ENCODE results near the gene ADCY3.

ADCY3 gene

DNA sequence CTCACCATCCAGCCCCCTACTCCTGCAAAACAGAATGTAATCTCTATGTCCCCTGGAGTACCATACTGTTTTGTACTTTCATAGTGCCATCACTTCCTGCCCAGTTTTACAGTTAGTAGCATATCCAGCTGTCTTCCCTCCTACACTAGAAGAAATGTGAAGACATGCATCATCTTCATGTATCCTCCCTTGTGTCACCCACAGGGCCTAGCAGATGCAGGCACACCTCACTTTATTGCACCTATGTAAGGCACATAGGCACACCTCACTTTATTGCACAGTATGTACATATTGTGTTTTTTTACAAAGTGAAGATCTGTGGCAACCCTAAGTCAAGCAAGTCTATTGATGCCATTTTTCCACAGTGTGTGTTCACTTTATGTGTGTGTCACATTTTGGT lies 39.7 kb upstream of the ADCY3 start:
- TF ChIP-seq, protein P1, sequence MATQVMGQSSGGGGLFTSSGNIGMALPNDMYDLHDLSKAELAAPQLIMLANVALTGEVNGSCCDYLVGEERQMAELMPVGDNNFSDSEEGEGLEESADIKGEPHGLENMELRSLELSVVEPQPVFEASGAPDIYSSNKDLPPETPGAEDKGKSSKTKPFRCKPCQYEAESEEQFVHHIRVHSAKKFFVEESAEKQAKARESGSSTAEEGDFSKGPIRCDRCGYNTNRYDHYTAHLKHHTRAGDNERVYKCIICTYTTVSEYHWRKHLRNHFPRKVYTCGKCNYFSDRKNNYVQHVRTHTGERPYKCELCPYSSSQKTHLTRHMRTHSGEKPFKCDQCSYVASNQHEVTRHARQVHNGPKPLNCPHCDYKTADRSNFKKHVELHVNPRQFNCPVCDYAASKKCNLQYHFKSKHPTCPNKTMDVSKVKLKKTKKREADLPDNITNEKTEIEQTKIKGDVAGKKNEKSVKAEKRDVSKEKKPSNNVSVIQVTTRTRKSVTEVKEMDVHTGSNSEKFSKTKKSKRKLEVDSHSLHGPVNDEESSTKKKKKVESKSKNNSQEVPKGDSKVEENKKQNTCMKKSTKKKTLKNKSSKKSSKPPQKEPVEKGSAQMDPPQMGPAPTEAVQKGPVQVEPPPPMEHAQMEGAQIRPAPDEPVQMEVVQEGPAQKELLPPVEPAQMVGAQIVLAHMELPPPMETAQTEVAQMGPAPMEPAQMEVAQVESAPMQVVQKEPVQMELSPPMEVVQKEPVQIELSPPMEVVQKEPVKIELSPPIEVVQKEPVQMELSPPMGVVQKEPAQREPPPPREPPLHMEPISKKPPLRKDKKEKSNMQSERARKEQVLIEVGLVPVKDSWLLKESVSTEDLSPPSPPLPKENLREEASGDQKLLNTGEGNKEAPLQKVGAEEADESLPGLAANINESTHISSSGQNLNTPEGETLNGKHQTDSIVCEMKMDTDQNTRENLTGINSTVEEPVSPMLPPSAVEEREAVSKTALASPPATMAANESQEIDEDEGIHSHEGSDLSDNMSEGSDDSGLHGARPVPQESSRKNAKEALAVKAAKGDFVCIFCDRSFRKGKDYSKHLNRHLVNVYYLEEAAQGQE (IDR thresholded peaks at IDR 0.05; ENCODE audit: low read depth) = no peak
- TF ChIP-seq, protein P2, sequence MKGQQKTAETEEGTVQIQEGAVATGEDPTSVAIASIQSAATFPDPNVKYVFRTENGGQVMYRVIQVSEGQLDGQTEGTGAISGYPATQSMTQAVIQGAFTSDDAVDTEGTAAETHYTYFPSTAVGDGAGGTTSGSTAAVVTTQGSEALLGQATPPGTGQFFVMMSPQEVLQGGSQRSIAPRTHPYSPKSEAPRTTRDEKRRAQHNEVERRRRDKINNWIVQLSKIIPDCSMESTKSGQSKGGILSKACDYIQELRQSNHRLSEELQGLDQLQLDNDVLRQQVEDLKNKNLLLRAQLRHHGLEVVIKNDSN (IDR thresholded peaks at IDR 0.05) = no peak
- TF ChIP-seq EP300 (IDR thresholded peaks at IDR 0.05; ENCODE audit: borderline replicate concordance) = no peak
- no peak for TF ChIP-seq ZBTB7A (IDR thresholded peaks at IDR 0.05; ENCODE audit: low read depth)
- no peak for TF ChIP-seq TCF12 (IDR thresholded peaks at IDR 0.05; ENCODE audit: low read depth)
- TF ChIP-seq TEAD4 (IDR thresholded peaks at IDR 0.05) = no peak
- no peak for TF ChIP-seq TAF1 (IDR thresholded peaks at IDR 0.05; ENCODE audit: low read depth)
- TF ChIP-seq CREB1 (IDR thresholded peaks at IDR 0.05; ENCODE audit: low read depth) = no peak
- TF ChIP-seq NFIC (IDR thresholded peaks at IDR 0.05) = no peak

GRCh38 chr2:24958411-24958935 lies 38.4 kb upstream of the ADCY3 start:
- TF ChIP-seq CREB1 (IDR thresholded peaks at IDR 0.05; ENCODE audit: low read depth) (no peak), TAF1 (IDR thresholded peaks at IDR 0.05; ENCODE audit: low read depth) (no peak), RAD21 (IDR thresholded peaks at IDR 0.05; ENCODE audit: low read depth) (no peak), NFIC (IDR thresholded peaks at IDR 0.05) (no peak), TEAD4 (IDR thresholded peaks at IDR 0.05) (no peak), FOXM1 (IDR thresholded peaks at IDR 0.05; ENCODE audit: borderline replicate concordance, low read depth) (no peak), YY1 (IDR thresholded peaks at IDR 0.05; ENCODE audit: low read depth) (no peak), MAX (IDR thresholded peaks at IDR 0.05) (no peak), ZBTB7A (IDR thresholded peaks at IDR 0.05; ENCODE audit: low read depth) (no peak)

DNA sequence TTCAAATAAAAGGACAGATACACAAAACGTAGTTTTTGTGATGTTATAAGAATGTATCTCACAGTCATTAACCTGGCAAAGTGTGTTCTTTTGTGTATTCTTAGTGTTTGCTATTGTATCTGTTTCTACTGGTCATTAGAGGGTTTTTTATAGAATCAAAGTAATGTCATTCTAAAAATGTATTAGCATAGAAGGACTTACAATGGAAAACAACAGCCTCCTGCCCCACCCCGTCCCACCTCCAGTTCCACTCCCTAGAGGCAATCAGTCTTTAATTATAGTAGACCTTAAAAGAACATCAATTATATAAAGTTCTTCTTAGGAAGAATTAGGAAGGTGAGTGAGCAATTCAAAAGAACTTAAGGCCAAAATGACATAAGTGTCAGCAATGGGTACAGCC lies 37.9 kb upstream of the ADCY3 start:
- TF ChIP-seq RAD21 (IDR thresholded peaks at IDR 0.05; ENCODE audit: low read depth) (no peak), YY1 (IDR thresholded peaks at IDR 0.05; ENCODE audit: low read depth) (no peak), TCF12 (IDR thresholded peaks at IDR 0.05; ENCODE audit: low read depth) (no peak), TAF1 (IDR thresholded peaks at IDR 0.05; ENCODE audit: low read depth) (no peak), EP300 (IDR thresholded peaks at IDR 0.05; ENCODE audit: borderline replicate concordance) (no peak), CREB1 (IDR thresholded peaks at IDR 0.05; ENCODE audit: low read depth) (no peak), TEAD4 (IDR thresholded peaks at IDR 0.05) (no peak), ZBTB7A (IDR thresholded peaks at IDR 0.05; ENCODE audit: low read depth) (no peak), CEBPB (IDR thresholded peaks at IDR 0.05) (no peak), MAX (IDR thresholded peaks at IDR 0.05) (no peak), NFIC (IDR thresholded peaks at IDR 0.05) (no peak), EGR1 (IDR thresholded peaks at IDR 0.05) (no peak), FOXM1 (IDR thresholded peaks at IDR 0.05; ENCODE audit: borderline replicate concordance, low read depth) (no peak)
- TF ChIP-seq, protein P1 (IDR thresholded peaks at IDR 0.05; ENCODE audit: low read depth) = no peak
- TF ChIP-seq, protein P2 (IDR thresholded peaks at IDR 0.05) = no peak

GRCh38 chr2:24957221-24957620 lies 37.2 kb upstream of the ADCY3 start:
- TF ChIP-seq MAX (IDR thresholded peaks at IDR 0.05) = no peak
- TF ChIP-seq TEAD4 (IDR thresholded peaks at IDR 0.05) = no peak
- no peak for TF ChIP-seq NFIC (IDR thresholded peaks at IDR 0.05)
- TF ChIP-seq CEBPB (IDR thresholded peaks at IDR 0.05) = no peak
- TF ChIP-seq ZBTB7A (IDR thresholded peaks at IDR 0.05; ENCODE audit: low read depth) = no peak
- no peak for TF ChIP-seq CREB1 (IDR thresholded peaks at IDR 0.05; ENCODE audit: low read depth)
- no peak for TF ChIP-seq TAF1 (IDR thresholded peaks at IDR 0.05; ENCODE audit: low read depth)

GRCh38 chr2:24955921-24956320 lies 35.9 kb upstream of the ADCY3 start:
- TF ChIP-seq EGR1 (IDR thresholded peaks at IDR 0.05) = no peak
- TF ChIP-seq CREB1 (IDR thresholded peaks at IDR 0.05; ENCODE audit: low read depth) = no peak
- no peak for TF ChIP-seq RAD21 (IDR thresholded peaks at IDR 0.05; ENCODE audit: low read depth)
- TF ChIP-seq, protein P2 (IDR thresholded peaks at IDR 0.05) = no peak
- TF ChIP-seq TEAD4 (IDR thresholded peaks at IDR 0.05) = no peak

GRCh38 chr2:24955232-24955631 lies 35.2 kb upstream of the ADCY3 start:
- no peak for TF ChIP-seq MAX (IDR thresholded peaks at IDR 0.05)
- no peak for TF ChIP-seq CEBPB (IDR thresholded peaks at IDR 0.05)
- TF ChIP-seq, protein P1 (IDR thresholded peaks at IDR 0.05; ENCODE audit: low read depth) = no peak
- TF ChIP-seq YY1 (IDR thresholded peaks at IDR 0.05; ENCODE audit: low read depth) = no peak
